T-cell (primary cell): ENCODE measurements around the gene TBC1D24. TPM values are rescaled to one million over a fixed set of nuclear protein-coding genes. Genes with fewer than 3 reads are reported as not detected.

Experiments used
- ATAC-seq, 4 experiments: fragments of 200-7000 bp in 3 of 4; fragments of 150-1000 bp in 1 of 4; cut with Tn5 transposase; replicated peaks in 1 of 4; 1 replicate in 3 of 4; 2 replicates in 1 of 4; pipeline ENCODE4 v1.10.0; 2021; ENCODE audit warnings: moderate library complexity in 3 of 4, mild to moderate bottlenecking in 2 of 4, moderate number of reproducible peaks in 1 of 4
- CTCF ChIA-PET, 2 donors: fragments of 300-600 bp; sonication (Branson Sonifier 250); formaldehyde crosslinking; loops; one replicate each; lab custom pipeline; 2022; ENCODE audit warnings: antibody characterized with exemption in 2 of 2; lab: Charles Lee
- POLR2A ChIA-PET, 2 donors: fragments of 300-600 bp; sonication (Branson Sonifier 250); formaldehyde crosslinking; loops; one replicate each; lab custom pipeline; 2022; ENCODE audit warnings: antibody characterized with exemption in 2 of 2; lab: Charles Lee
- DNase-seq, 35 experiments: peaks; one replicate each; pipeline versions ENCODE4 v3.0.0 to v3.0.0-alpha.2; 2013 to 2023
- H3K27ac ChIP-seq: one replicate; pipeline ENCODE4 v1.5.1; 2013; ENCODE audit warnings: low read length
- H3K27me3 ChIP-seq, 2 experiments: replicated peaks in 1 of 2; 1 replicate in 1 of 2; 2 replicates in 1 of 2; pipeline versions ENCODE4 v1.6.1 to v1.7.0; 2013; ENCODE audit warnings: low read length in 1 of 2, mixed read lengths in 1 of 2; ENCODE audit not compliant: control insufficient read depth in 2 of 2, insufficient read depth in 2 of 2; ENCODE audit errors: extremely low read depth in 1 of 2
- H3K36me3 ChIP-seq, 2 donors: 1 replicate in 1 of 2; 2 replicates in 1 of 2; pipeline versions ENCODE4 v1.6.1 to v1.7.0; 2013; ENCODE audit warnings: low read length in 1 of 2; ENCODE audit not compliant: control insufficient read depth in 2 of 2, insufficient read depth in 1 of 2; ENCODE audit errors: extremely low read depth in 1 of 2
- H3K4me1 ChIP-seq, 2 experiments: 1 replicate in 1 of 2; 2 replicates in 1 of 2; pipeline versions ENCODE4 v1.6.1 to v1.7.0; 2013; ENCODE audit warnings: low read length in 2 of 2, mixed read lengths in 1 of 2; ENCODE audit not compliant: insufficient read depth in 2 of 2, control insufficient read depth in 1 of 2; ENCODE audit errors: extremely low read depth in 1 of 2
- H3K4me3 ChIP-seq, 2 donors: 1 replicate in 1 of 2; 2 replicates in 1 of 2; pipeline versions ENCODE4 v1.5.1 to v1.7.0; 2013; ENCODE audit warnings: mild to moderate bottlenecking in 2 of 2, low read length in 1 of 2, moderate library complexity in 1 of 2; ENCODE audit not compliant: control insufficient read depth in 1 of 2; ENCODE audit errors: extremely low read depth in 1 of 2
- H3K9me3 ChIP-seq: 2 replicates; pipeline ENCODE4 v1.7.0; 2013
- H3K27ac Mint-ChIP-seq, 2 donors: one replicate each; pipeline ENCODE4 v1.8.0; 2020 to 2021; ENCODE audit warnings: mild to moderate bottlenecking in 2 of 2, mixed read lengths in 2 of 2
- H3K27me3 Mint-ChIP-seq, 2 donors: one replicate each; pipeline ENCODE4 v1.8.0; 2021 to 2022; ENCODE audit warnings: mixed read lengths in 2 of 2
- H3K36me3 Mint-ChIP-seq: one replicate; pipeline ENCODE4 v1.8.0; 2021; ENCODE audit warnings: mixed read lengths
- H3K4me1 Mint-ChIP-seq, 3 donors: one replicate each; pipeline ENCODE4 v1.8.0; 2020 to 2022; ENCODE audit warnings: mixed read lengths in 3 of 3, mild to moderate bottlenecking in 1 of 3
- H3K4me3 Mint-ChIP-seq, 3 donors: one replicate each; pipeline ENCODE4 v1.8.0; 2020 to 2022; ENCODE audit warnings: mild to moderate bottlenecking in 3 of 3, mixed read lengths in 3 of 3, moderate library complexity in 3 of 3
- H3K9me3 Mint-ChIP-seq, 3 donors: one replicate each; pipeline ENCODE4 v1.8.0; 2020 to 2022; ENCODE audit warnings: mixed read lengths in 3 of 3
- WGBS: methylation state at CpG from one replicate; pipeline ENCODE4 v1.1.5; 2013; ENCODE audit warnings: missing lambda C conversion rate; ENCODE audit not compliant: insufficient coverage; 5-methylcytosine and 5-hydroxymethylcytosine counted together
- total RNA-seq, 35 experiments: library from RNA in 6 of 35; stranded (reverse) in 6 of 35; fragments of 120-200 nt in 1 of 35; gene quantifications; one replicate each; pipeline versions ENCODE4 v1.2.1 to v1.2.4 and lab custom pipeline; 2013 to 2026

Gene TBC1D24
- total RNA-seq, 5 donors from 2014 or later (not counting 1 experiment from before 2014, with no cell fraction given) = 8.3 to 22.2 (median 10.7) TPM

DNA sequence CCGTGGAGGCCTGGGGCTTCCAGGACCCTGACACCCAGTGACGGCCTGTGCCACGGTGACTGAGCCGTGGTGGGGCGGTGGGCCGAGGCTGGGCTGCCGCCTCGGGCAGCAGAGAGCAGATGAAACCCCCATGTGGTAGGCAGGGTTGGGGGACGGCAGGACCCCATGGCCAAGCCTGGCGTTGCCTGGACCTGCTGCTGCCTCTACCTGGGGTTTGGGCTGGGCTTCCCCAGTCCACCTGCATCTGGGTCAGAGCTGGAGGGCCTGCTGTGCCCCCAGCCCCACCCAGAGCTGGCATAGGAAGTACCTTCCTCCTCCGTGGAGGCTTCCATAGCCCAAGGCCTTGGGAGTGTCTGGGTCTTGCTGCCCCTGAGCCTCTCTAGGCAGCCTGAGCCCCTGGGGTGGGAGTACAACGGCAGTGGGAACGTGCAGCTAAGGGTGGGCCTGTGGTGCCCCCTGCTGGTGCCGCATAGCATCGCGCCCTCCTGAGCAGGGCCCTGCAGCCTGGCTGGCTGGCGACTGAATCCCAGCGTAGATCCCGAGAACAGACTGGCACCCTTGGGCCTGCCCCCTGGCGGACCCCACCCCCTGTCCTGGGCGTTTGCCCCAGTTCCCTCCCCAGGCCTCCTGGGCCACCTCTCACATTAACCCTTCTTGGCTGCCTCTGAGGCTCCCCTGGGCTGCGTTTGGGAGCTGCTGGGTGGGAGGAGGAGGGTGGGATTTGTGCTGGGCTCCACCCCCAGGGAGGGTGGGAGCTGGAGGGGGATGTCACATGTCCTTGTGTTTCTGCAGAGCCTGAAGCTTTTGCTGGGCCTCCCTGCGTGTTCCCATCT, 26.2 kb downstream of the TBC1D24 start:
- no peak overlapping the region for H3K4me3 Mint-ChIP-seq
- POLR2A ChIA-PET = interaction anchor here in 1 of 2 donors (0.8 kb wide), 1 partner anchor 306 kb away, joined by 3 read pairs; no protein-coding TSS in a partner anchor
- 49% methylated on average over 19 of the region's 23 CpGs for WGBS
- H3K4me3 ChIP-seq = no peak overlapping the region
- CTCF ChIA-PET = interaction anchor here (0.7 to 1.1 kb wide), 2 partner anchors 98 to 306 kb away, joined by 4 to 5 read pairs; no protein-coding TSS in a partner anchor
- H3K27ac ChIP-seq = no peak overlapping the region
- no peaks in the 10 kb centered on the region for H3K9me3 ChIP-seq
- H3K4me1 Mint-ChIP-seq = no peaks in the 10 kb centered on the region
- peaks cover 0 to 9% of the 10 kb centered on the region in 2 experiments for H3K4me1 ChIP-seq
- peaks cover 7 to 10% of the 10 kb centered on the region in 2 donors for H3K36me3 ChIP-seq
- DNase-seq (peak; percentile 45 to 89 (median 72)), ATAC-seq (peak; percentile 90 to 98 (median 94))
- H3K27me3 ChIP-seq = no peaks in the 10 kb centered on the region
- H3K27ac Mint-ChIP-seq = no peak overlapping the region
- no peaks in the 10 kb centered on the region for H3K9me3 Mint-ChIP-seq
- no peaks in the 10 kb centered on the region for H3K27me3 Mint-ChIP-seq
- H3K36me3 Mint-ChIP-seq = peaks cover 9% of the 10 kb centered on the region

DNA sequence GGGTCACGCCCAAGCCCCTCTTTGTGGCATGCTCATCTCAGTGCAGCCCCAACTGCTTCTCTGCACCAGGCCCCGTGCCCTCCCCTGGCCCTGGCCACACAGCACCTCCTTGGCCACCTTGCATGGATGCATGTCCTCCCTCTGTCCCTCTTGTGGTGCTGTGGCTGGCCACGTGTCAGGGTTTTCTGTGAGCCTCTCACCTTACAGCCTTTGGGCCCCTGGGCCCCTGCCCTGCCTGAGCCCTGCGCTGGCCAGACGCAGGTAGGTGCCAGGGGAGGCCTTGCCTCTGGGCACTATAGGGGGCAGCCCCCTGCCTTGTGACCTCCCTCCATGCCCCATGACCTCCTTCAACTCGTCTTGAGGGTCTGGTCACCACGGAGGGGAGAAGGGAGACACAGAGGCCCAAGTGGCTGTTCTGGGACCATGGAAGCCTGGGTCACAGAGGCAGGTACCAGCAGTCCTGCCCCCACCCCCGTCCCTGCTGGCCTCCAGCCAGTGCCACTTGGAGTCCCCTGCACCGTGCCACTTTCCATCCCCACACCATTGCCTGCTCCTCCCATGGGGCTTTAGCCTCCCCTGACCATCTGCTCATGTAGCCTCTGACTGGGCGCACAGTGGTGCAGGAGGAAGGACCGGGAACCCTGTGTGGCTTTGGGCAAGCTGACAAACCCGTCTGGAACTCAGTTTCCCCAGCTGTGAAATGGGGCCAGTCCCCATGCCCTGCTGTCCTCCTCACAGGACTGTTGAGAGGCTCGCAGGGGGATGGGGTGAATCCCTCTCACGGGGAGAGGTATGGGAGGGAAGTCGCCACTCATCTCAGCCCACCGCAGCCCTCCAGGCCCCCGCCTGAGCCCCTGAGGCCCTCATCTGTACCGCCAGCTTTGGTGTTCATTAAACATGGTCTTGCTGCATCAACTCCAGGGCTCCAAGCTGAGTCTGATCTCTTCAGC, 27.3 kb downstream of the TBC1D24 start:
- ATAC-seq (no peak), DNase-seq (no peak)
- Histone ChIP-seq H3K36me3 (peaks cover 2 to 7% of the 10 kb centered on the region in 2 donors), H3K4me3 (no peak overlapping the region), H3K4me1 (peaks cover 0 to 9% of the 10 kb centered on the region in 2 experiments), H3K27ac (no peak overlapping the region), H3K27me3 (no peaks in the 10 kb centered on the region), H3K9me3 (no peaks in the 10 kb centered on the region)
- H3K9me3 Mint-ChIP-seq = no peaks in the 10 kb centered on the region
- 89% methylated on average over 16 of the region's 18 CpGs for WGBS
- H3K4me3 Mint-ChIP-seq = no peak overlapping the region
- ChIA-PET CTCF (interaction anchor here (0.5 to 1.1 kb wide), 3 partner anchors 99 to 309 kb away, joined by 3 to 5 read pairs (median 4); no protein-coding TSS in a partner anchor), POLR2A (no interaction called here)
- H3K27ac Mint-ChIP-seq = no peak overlapping the region
- no peaks in the 10 kb centered on the region for H3K27me3 Mint-ChIP-seq
- H3K36me3 Mint-ChIP-seq = peaks cover 6% of the 10 kb centered on the region
- peaks cover 0 to 2% (median 0%) of the 10 kb centered on the region in 3 donors for H3K4me1 Mint-ChIP-seq

GRCh38 chr16:2505695-2506094, 30.8 kb downstream of the TBC1D24 start:
- no peak overlapping the region for H3K27ac Mint-ChIP-seq
- peaks cover 0 to 10% (median 2%) of the 10 kb centered on the region in 3 donors for H3K4me1 Mint-ChIP-seq
- no peak for ATAC-seq
- ChIA-PET POLR2A (no interaction called here), CTCF (no interaction called here)
- H3K4me3 Mint-ChIP-seq = no peak overlapping the region
- no peak for DNase-seq
- H3K4me3 ChIP-seq = no peak overlapping the region
- no peaks in the 10 kb centered on the region for H3K9me3 Mint-ChIP-seq
- H3K4me1 ChIP-seq = peaks cover 0 to 9% of the 10 kb centered on the region in 2 experiments
- H3K36me3 Mint-ChIP-seq = no peaks in the 10 kb centered on the region
- H3K27me3 Mint-ChIP-seq = no peaks in the 10 kb centered on the region
- no peaks in the 10 kb centered on the region for H3K27me3 ChIP-seq
- no peaks in the 10 kb centered on the region for H3K9me3 ChIP-seq
- WGBS = 95% methylated on average over 10 of the region's 14 CpGs
- H3K36me3 ChIP-seq = no peaks in the 10 kb centered on the region
- no peak overlapping the region for H3K27ac ChIP-seq

DNA sequence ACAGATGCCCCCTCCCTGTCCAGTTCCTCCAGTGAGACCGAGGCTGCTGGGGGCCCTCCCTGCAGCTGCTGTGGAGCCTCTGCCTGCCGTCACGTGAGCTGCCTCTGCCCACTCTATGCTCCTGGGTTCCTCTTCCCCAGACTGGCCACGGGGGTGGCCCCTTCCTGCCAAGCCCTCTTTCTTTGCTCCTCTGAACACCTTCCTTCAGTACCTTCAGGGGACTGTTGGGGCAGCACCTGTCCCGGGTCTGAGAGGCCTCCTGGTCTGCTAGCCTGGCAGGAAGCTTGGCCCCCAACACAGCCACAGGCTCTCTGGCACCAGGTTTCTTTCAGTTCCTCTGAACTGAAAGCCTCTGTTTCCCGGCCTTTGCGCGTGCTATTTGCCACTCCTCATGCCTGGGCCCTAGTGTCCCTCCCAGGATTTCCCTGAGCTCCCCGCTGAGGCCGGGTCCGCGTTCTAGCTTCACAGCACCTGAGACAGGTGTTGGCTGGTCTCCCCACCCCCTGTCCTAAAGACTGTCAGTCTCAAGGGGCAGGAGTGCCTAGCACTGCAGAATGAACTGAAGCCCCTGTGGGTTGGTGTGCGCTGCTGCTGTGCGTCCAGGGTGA, 32.2 kb downstream of the TBC1D24 start:
- Histone ChIP-seq H3K4me1 (no peaks in the 10 kb centered on the region), H3K9me3 (no peaks in the 10 kb centered on the region), H3K36me3 (no peaks in the 10 kb centered on the region), H3K27ac (no peak overlapping the region), H3K4me3 (no peak overlapping the region), H3K27me3 (peaks cover 0 to 6% of the 10 kb centered on the region in 2 experiments)
- POLR2A ChIA-PET = no interaction called here
- Mint-ChIP-seq H3K9me3 (no peaks in the 10 kb centered on the region), H3K27me3 (no peaks in the 10 kb centered on the region), H3K4me1 (peaks cover 0 to 10% (median 4%) of the 10 kb centered on the region in 3 donors), H3K36me3 (no peaks in the 10 kb centered on the region), H3K4me3 (no peak overlapping the region), H3K27ac (no peak overlapping the region)
- CTCF ChIA-PET = no interaction called here
- WGBS = 57% methylated on average over 13 of the region's 14 CpGs
- ATAC-seq (peak; percentile 11 to 43 (median 31)), DNase-seq (peak in 1 of 35 experiments; percentile 32)

- Mint-ChIP-seq H3K9me3 (no peaks in the 10 kb centered on the region), H3K36me3 (no peaks in the 10 kb centered on the region), H3K27me3 (no peaks in the 10 kb centered on the region), H3K4me3 (no peak overlapping the region), H3K27ac (no peak overlapping the region), H3K4me1 (peaks cover 5 to 15% (median 8%) of the 10 kb centered on the region in 3 donors)
- H3K4me1 ChIP-seq = peaks cover 0 to 2% of the 10 kb centered on the region in 2 experiments
- 91% methylated on average over 8 of the region's 11 CpGs for WGBS
- H3K27me3 ChIP-seq = peaks cover 0 to 8% of the 10 kb centered on the region in 2 experiments
- POLR2A ChIA-PET = no interaction called here
- CTCF ChIA-PET = no interaction called here
- no peak for DNase-seq
- no peak for ATAC-seq
- H3K4me3 ChIP-seq = no peak overlapping the region
- H3K9me3 ChIP-seq = no peaks in the 10 kb centered on the region
- no peaks in the 10 kb centered on the region for H3K36me3 ChIP-seq
- H3K27ac ChIP-seq = no peak overlapping the region
Measured at GRCh38 chr16:2507665-2508064, 32.7 kb downstream of the TBC1D24 start.
